Stimulated activated CD8-positive, alpha-beta memory T cell treated with anti-CD3 and anti-CD28 coated beads, Interleukin-12 subunit alpha, Interleukin-12 subunit beta, amount 100 ng/mL, for 24 hours (primary cell): ENCODE data around the gene ANAPC4.

Source experiments
- DNase-seq: peaks from one replicate; pipeline ENCODE4 v3.0.0-alpha.2; 2020; ENCODE audit errors: extremely low read depth

The ANAPC4 gene

DNA sequence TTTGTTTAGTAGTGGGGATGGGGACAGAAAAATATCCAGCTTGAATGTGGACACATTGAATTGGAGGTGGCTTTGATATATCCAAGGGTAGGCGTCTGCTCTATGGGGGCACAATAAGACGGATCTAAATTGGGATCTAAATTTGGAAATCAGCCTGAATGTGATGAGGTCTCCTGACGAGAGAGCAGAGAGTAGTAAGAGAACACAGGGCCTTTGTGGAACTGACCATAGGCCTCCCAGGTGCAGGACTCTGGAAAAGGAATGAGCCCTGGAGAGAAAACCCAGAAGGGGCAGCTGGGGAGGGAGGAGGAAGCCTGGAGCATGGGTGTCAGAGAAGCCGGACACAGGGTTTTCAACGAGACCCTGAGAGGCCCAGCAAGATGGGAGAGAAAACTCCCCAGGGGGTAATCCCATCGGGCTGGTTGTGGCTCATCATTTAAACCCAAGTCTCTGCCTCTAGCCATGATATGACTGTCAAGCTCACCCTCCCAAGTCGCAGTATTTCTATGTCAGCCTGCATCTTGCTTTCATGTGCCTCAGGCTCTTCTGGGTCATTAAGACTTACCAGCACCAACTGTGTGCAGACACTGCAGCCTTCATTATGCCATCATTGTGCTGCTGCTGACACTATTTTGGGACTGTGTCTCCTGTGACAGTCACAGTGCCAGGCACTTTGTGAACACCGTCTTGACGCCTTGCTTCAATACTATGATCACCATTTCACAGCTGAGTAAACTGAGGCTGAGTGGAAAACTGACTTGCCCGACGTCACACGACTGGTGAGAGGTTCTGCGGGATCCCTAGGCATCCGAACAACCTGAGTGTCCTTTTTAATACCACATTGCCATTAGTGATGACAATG lies 57.1 kb downstream of the ANAPC4 start:
- DNase-seq = no peak

DNA sequence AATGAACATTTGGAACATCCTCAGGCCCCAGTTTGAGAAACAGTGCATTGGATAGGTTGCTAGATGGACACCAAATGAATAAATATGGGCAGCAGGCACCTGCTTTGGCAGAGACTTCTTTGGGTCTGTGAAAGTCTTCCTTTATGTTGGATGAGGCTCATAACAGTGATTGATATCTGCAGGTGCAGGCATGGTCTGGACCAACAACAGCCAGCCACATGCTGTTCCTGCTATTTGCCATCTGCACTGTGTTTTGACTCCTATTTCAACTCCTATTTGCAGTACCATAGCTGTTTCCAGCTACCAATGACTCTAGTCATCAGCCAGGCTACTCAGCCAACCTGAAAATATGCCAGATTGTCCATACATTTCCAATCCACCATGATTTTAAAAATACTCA lies 60.9 kb downstream of the ANAPC4 start:
- DNase-seq = no peak

DNA sequence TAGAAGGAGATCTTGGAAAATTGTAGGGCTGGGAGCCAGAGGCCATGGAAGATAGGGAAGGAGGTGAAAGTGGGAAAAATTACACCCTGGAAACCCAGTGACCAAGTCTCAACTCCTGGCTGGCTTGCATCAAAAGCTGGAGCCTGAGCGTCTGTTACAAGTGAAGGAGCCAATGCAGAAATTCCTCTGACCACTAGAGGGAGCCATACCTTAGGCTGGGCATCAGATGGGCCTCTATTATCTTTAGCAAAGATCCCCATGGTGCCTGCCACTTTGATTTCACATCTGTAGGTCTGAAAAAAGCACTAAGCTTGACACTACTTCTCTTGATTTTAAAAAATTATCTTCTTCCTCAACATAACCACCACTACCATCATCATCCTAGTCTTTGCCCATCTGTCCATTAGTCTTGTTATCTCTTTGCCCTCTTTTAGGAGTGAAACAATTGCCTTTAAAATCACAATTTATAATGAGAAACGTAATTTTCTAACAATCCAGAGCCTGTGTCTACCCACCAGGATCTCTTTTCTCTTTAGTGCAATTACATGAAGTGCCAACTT lies 62.9 kb downstream of the ANAPC4 start:
- DNase-seq = no peak

DNA sequence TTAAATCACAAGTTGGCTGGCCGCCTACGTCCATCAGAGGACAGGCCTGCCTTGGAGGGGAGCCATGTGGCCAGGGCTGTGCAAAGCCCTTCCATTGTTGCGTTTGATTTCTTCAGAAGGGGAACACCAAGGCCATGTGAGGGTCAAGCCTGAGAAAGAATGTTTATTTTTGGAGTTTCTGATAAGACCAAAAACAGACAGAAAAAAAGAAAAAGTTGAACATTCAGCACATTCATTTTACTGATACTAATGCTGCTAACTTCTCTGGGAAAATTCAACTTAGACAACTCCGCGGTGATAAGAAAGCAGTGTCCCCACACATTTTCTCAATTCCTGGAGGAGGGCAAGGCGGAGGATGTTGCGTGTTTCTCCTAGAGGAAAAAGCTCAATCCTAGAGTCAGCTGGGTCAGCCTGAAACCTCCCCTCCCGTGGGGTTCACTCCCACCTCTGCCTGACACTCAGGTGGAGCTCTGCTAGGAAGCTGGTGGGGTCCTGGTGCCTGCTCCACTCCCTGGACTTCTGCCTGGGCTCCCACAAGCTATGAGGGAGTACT lies 63.5 kb downstream of the ANAPC4 start:
- DNase-seq = no peak

DNA sequence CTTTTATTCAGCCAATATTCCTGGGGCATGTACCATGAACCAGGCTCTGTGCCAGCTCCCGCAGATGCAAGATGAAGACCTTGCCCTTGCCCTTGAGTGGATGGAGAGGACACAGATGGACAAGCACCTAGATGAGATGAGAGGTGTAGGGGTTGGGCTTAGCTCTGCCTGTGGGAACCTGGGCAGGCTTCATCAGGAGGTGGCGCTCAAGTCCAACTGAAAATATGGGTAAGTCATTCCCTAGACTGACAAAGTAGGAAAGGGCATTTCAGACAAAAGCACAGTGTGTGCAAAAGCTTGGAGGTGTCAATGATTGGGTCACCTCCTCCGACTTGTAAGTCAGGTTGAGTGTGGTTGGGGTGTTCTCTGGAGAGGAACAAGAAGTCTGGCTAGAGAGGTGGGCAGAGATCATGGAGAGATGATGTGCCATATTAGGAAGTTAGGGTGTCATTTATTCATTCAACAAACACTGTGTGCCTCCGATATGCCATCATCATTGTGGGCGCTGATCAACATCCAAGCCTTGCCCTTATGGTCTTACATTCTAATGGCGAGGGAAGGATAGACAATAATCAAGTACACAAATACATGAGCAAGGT lies 64.6 kb downstream of the ANAPC4 start:
- no peak for DNase-seq

DNA sequence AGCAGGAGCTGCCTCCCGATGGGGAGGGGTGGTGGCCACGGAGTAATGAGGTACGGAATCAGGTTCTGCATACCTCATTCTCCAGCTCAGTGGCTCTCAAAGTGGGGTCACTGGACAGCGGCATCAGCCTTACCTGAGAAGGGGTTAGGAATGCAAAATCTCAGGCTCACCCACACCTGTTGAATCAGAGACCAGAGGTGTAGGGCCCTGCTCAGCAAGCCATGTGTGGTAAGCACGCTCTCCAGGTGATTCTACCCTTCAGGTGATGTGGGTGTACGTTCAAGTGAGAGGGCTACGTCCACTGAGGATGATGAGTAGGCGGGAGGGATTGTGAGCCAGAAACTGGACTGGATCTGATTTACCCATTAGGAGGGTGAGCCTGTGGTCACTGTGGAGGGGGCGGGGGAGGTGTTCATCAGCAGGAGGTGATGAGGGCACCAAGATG lies 65.8 kb downstream of the ANAPC4 start:
- no peak for DNase-seq

DNA sequence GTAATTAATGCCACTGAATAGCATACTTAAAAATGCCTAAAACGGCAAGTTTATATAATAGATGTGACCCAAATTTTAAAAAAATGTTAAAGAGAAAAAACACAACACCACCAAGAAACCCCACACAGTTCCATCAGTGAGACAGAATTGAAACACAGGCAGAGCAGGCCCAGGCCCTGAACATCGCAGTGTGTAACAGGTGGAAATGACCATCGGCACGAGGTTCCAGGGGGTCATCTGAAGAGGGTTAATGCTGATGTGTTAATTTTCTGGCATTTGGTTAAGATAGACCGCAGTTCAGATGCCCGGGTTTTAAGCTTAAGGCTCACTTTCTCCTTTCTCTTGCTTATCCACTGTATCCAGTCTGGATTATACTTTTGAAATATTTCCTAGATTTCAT lies 66.8 kb downstream of the ANAPC4 start:
- DNase-seq = no peak

DNA sequence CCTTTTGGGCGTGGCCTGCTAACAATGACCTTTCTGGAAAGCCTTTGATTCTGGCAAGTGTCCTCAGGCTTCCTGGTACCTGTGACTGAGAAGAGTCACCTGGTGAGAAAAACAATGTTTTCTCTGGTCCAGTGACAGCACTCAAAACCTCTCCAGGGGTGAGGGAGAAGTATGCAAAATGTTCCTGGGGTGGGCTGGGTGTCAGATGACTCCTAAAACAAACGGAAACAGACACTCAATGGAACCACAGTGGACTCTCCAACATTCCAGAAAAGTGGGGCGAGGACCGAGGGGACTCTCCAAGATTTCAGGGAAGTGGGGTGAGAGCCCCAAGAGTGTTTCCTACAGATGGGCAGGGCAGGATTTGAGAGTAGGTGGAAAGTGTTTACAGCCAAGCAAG lies 69.5 kb downstream of the ANAPC4 start:
- no peak for DNase-seq

DNA sequence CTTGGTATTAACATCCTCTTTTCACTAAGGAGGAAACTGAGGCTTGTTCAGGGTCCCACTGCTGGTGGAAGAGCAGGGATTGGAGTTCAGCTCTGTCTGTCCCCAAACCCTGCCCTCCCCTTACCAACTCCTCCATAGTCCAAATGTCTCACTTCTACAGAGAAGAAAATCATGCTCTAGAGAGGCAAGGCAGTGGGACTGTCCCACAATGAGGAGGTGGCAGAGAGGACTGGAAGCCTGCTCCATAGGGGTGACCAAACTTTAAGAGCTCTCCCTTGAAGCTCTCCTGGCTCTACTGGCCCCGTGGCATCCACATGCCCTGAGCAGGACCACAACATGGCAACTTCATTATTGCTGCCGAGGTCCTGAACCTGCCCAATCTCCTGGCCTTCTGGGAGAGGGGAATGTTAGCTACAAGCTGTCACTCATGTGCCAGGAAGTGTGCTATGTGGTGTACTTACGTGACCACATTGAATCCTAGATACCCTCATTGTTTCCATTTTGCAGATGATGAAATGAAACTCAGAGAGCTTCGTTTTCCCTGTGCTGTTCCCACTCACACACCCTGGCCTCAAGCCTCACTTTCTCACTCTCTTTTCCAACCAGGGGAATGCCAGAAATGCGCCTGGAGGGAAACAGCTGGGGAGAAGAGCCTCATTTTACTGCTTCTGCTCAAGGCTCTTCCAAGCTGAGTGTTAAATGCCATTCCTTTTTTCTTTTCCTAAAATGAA lies 71.5 kb downstream of the ANAPC4 start:
- DNase-seq = no peak

DNA sequence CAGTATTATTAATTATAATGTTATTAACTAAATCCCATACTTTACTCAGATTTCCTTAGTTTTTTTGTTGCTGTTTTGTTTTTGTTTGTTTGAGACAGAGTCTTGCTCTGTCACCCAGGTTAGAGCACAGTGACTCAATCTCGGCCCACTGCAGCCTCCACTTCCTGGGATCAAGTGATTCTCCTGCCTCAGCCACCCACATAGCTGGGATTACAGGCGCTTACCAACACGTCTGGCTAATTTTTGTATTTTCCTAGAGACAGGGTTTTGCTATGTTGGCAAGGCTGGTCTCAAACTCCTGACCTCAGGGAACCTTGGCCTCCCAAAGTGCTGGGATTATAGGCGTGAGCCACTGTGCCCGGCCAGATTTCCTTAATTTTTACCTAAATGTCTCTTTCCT lies 72.2 kb downstream of the ANAPC4 start:
- no peak for DNase-seq

DNA sequence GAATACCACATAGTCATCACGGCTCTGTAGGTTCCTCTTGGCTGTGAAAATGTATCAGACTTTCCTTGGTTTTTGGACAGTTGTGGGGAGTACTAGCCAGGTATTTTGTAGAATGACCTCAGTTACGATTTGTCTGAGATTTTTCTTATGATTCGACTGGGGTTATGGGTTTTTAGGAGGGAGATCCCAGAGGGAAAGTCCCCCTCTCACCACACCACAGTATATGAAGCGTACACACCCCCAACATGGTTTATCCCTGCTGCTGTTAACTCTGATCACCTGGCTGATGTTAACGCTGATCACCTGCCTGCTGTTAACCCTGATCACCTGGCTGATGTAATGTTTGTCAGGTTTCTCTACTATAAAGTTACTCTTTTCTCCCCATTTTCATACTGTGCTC lies 72.6 kb downstream of the ANAPC4 start:
- DNase-seq = no peak

DNA sequence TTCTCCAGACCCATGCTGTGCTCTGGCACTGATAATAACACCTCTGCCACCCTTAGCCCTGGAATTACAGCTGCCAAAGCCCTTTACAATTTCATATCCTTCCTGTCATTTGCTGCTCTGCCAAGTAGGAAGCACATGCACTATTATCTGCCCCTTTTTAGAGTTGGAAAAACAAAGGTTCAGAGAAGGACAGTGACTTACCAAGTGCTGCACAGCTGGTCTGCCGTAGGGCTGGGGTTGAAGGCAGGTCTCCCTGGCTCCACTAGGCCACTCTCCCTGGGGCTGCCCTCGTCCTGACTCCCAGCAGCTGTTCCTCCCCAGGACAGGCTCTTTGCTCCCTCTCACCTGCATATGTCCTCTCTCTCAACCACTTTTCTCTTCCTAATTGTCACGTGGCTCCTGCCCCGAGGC lies 73.4 kb downstream of the ANAPC4 start:
- DNase-seq = no peak

DNA sequence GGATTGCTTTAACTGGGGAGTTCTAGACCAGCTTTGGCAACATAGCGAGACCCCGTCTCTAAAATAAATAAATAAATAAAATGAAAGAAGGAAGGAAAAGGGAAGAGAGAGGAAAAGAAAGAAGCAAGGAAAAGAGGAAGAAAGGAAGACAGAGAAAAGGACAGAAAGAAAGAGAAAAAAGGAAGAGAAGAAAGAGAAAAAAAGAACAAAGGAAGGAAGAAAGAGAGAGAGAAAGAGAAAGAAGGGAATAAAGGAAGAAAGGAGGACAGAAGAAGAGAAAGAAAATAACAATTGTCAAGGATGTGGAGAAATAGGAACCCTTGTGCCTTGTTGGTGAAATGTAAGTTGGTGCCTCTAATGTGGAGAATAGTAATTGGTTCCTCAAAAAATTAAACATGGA lies 74.6 kb downstream of the ANAPC4 start:
- DNase-seq = no peak

DNA sequence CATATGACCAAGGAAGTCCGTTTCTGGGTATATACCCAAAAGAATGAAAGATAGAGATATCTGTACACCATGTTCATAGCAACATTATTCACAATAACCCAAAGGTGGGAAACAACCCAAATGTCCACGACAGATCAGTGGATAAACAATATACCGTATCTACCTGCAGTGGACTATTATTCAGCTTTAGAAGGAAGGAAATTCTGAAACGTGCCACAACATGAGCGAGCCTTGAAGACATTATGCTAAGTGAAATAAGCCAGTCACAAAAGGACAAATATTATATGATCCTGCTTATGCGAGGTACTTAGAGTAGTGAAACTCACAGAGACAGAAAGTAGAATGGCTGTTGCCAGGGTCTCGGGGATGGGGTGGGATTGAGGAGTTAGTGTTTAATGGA lies 75.0 kb downstream of the ANAPC4 start:
- no peak for DNase-seq

DNA sequence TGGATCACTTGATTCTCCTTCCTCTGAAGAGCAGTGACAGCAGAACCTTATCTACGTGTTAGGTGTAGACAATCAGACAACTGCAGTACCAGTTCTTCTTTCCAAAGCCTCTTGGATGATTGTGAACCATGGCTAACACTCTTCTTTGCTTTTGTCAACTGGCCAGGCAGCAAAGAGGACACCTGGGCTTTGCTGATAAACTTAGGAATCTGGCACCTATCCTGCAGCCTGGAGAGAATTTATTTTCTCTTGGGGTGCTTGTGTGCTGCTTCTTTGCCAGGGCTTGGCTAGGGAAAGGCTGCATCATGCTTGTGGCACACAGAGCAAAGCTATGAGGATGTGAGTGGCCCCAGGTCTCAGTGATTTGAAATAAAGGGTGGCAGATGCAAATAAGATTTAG lies 77.4 kb downstream of the ANAPC4 start:
- DNase-seq = no peak

DNA sequence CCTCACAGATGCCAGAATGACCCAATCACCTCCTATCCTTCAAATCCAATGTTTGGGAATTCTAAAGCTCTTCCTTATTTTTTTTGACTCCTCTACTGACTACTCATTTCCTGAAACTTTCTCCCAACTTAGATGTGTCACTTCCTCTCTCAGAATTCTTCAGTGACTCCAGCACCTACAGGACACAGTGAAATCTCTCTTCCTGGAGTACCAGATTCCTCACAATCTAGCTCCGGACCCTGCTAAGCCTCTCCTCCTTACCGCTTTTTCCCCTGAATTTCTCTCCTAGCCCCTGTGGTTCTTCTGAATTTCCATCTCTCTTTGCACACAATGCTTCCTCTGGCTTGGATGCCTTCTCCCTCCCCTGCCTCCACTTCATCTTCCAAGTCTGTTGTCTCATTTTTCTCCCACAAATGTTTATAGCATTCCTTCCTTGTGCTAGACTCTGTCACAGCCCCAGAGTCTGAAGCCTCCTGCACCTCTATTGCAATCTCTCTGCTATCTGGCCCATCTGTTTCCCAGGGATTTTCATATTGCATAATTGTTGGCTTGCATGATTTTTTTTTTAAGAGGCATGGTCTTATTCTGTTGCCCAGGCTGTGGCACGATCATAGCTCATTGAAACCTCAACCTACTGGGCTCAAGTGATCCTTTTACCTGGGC lies 80.1 kb downstream of the ANAPC4 start:
- DNase-seq = no peak

DNA sequence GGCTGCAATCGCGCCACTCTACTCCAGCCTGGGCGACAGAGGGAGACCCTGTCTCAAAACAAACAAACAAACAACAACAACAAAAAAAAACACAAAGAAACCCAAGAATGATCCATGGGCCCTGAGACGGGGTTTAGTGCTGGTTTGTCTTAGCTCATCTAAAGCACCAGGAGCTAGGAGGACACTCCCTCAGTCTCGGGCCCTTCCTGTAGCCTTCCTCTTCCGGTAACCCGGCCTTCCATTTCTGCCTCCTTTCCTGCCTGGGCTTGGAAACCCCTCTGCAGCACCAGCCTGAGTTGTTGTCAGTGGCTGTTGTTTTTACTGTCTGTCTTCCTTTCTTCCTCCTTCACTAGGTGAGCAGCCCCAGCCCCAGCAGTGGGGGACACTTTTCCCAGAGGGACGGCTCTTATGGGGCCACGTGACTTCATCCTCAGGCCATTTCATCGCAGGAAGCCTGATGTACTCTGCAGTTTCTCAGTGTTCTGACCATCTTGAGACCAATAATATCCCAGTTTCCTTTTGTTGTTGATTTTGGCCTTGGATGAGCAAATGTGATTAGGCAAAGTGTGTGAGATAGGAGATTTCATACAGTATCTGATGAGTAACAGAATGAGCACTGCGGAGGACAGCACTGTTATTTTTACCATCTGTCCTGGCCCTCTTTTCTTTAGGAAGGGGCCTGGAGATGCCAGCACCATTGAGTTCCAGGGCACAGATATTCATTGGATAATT lies 90.1 kb downstream of the ANAPC4 start:
- no peak for DNase-seq

DNA sequence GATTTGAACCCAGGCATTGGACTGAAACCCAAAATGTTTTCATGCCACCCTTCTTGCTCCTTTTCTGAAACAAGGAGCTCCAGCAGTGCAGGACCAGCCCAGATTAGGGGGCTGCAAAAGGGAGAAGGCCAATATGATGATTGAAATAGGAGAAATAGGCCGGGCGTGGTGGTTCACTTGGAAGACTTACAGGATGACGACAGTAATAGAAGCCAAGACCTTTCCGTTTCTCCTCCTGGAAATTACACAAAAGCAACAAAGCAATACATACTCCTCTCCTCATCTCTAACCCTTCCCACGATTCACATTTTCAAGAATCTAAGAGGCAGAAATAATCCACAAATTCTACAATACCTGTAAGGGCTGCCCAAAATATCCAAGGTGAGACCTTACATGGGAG lies 90.8 kb downstream of the ANAPC4 start:
- no peak for DNase-seq
